ENCODE data around the gene HES1. TPM values are rescaled to one million over a fixed set of nuclear protein-coding genes. Genes with fewer than 3 reads are reported as not detected.
A peak's percentile ranks its signal among the peaks of the same experiment; 100 is the strongest.

The HES1 gene
- total and polyA plus RNA-seq, 9 of the 15 experiments (the other 6 are each of a cell fraction or from before 2014, with no cell fraction given): 3.4 to 37.0 (median 19.3) TPM

DNA sequence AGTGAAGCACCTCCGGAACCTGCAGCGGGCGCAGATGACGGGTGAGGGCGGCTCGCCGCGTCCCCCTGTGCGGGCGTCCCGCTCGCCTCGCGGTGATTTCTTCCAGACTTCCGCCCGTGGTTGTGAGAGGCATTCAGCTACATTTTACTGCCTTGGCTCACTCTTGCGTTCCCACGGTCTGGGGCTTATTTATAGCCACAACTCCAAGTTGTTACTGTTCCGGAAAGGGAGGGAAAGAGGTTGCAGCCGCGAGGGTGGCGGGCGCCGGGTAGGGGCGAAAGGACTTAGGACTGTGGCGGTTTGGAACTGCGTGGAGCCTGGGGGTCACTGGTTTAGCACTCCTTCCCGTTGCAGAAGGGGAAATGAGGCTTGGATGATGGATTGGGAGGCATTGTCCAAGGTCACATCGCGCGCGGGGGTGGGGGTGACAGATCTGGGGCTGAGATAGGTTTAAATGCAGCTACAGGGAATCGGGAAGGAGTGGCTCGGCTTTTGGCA lies 1.1 kb downstream of the HES1 start (continued):
- TF ChIP-seq GABPA (tag; conservative IDR thresholded peaks at IDR 0.05; ENCODE audit: low read depth) (no peak), TAL1 (IDR thresholded peaks at IDR 0.05) (no peak), SP1 (CRISPR knock-in tag; IDR thresholded peaks at IDR 0.05) (peak; percentile 64; the same call in 1 of the 2 replicates), TRIM28 (IDR thresholded peaks at IDR 0.05) (no peak), TEAD1 (CRISPR knock-in tag; IDR thresholded peaks at IDR 0.05) (0 out of 4 replicates have a peak, but pooled peaks of 1 of the 2 experiments have one; percentile 45), SETDB1 (IDR thresholded peaks at IDR 0.05; ENCODE audit: low read length) (no peak), SAP30 (IDR thresholded peaks at IDR 0.05; ENCODE audit: borderline replicate concordance, insufficient read depth, low read depth, low read length, poor library complexity, severe bottlenecking) (no peak), BCOR (IDR thresholded peaks at IDR 0.05) (peak; percentile 39; the same call in 1 of the 2 replicates), ZNF436 (CRISPR knock-in tag; IDR thresholded peaks at IDR 0.05) (no peak), ZNF445 (CRISPR knock-in tag; IDR thresholded peaks at IDR 0.05; ENCODE audit: low read depth) (no peak), ARID1B (IDR thresholded peaks at IDR 0.05) (peak; percentile 51), CCAR2 (IDR thresholded peaks at IDR 0.05; ENCODE audit: low read depth, low read length) (no peak), NR2F6 (CRISPR knock-in tag; IDR thresholded peaks at IDR 0.05) (0 out of 2 replicates have a peak, but pooled peaks have one; percentile 15), E2F3 (CRISPR knock-in tag; IDR thresholded peaks at IDR 0.05) (no peak), MED1 (CRISPR knock-in tag; IDR thresholded peaks at IDR 0.05; ENCODE audit: borderline replicate concordance) (no peak), NEUROD1 (IDR thresholded peaks at IDR 0.05; ENCODE audit: borderline replicate concordance, low read depth, low read length, partially characterized antibody) (no peak), SIRT6 (IDR thresholded peaks at IDR 0.05; ENCODE audit: low read depth, low read length) (no peak), PHF8 (IDR thresholded peaks at IDR 0.05; ENCODE audit: borderline replicate concordance, low read length) (peak; percentile 2; the same call in 1 of the 2 replicates)
- TF ChIP-seq, protein P1, sequence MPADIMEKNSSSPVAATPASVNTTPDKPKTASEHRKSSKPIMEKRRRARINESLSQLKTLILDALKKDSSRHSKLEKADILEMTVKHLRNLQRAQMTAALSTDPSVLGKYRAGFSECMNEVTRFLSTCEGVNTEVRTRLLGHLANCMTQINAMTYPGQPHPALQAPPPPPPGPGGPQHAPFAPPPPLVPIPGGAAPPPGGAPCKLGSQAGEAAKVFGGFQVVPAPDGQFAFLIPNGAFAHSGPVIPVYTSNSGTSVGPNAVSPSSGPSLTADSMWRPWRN (IDR thresholded peaks at IDR 0.05; ENCODE audit: low read depth): no peak
- TF ChIP-seq, protein P2, sequence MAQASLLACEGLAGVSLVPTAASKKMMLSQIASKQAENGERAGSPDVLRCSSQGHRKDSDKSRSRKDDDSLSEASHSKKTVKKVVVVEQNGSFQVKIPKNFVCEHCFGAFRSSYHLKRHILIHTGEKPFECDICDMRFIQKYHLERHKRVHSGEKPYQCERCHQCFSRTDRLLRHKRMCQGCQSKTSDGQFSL (CRISPR knock-in tag; IDR thresholded peaks at IDR 0.05): 0 out of 2 replicates have a peak, but pooled peaks have one; percentile 1
- TF ChIP-seq, protein P2 (tag; IDR thresholded peaks at IDR 0.05): no peak
- TF ChIP-seq, protein P3, sequence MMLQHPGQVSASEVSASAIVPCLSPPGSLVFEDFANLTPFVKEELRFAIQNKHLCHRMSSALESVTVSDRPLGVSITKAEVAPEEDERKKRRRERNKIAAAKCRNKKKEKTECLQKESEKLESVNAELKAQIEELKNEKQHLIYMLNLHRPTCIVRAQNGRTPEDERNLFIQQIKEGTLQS (IDR thresholded peaks at IDR 0.05): no peak
- TF ChIP-seq, protein P3 (CRISPR knock-in tag; conservative IDR thresholded peaks at IDR 0.05): peak; percentile 56; the same call in 1 of the 2 replicates
- TF ChIP-seq, protein P4, sequence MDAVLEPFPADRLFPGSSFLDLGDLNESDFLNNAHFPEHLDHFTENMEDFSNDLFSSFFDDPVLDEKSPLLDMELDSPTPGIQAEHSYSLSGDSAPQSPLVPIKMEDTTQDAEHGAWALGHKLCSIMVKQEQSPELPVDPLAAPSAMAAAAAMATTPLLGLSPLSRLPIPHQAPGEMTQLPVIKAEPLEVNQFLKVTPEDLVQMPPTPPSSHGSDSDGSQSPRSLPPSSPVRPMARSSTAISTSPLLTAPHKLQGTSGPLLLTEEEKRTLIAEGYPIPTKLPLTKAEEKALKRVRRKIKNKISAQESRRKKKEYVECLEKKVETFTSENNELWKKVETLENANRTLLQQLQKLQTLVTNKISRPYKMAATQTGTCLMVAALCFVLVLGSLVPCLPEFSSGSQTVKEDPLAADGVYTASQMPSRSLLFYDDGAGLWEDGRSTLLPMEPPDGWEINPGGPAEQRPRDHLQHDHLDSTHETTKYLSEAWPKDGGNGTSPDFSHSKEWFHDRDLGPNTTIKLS (IDR thresholded peaks at IDR 0.05; ENCODE audit: borderline replicate concordance, low read depth): no peak
- TF ChIP-seq, protein P5, sequence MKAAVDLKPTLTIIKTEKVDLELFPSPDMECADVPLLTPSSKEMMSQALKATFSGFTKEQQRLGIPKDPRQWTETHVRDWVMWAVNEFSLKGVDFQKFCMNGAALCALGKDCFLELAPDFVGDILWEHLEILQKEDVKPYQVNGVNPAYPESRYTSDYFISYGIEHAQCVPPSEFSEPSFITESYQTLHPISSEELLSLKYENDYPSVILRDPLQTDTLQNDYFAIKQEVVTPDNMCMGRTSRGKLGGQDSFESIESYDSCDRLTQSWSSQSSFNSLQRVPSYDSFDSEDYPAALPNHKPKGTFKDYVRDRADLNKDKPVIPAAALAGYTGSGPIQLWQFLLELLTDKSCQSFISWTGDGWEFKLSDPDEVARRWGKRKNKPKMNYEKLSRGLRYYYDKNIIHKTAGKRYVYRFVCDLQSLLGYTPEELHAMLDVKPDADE (conservative IDR thresholded peaks at IDR 0.05; ENCODE audit: control insufficient read depth, low read depth, low read length): no peak
